Measurements from ENCODE around the gene TNS1. TPM values are rescaled to one million over a fixed set of nuclear protein-coding genes. Genes with fewer than 3 reads are reported as not detected.

The TNS1 gene
- total RNA-seq, 1 experiment from 2014 or later = 6.2 TPM

DNA sequence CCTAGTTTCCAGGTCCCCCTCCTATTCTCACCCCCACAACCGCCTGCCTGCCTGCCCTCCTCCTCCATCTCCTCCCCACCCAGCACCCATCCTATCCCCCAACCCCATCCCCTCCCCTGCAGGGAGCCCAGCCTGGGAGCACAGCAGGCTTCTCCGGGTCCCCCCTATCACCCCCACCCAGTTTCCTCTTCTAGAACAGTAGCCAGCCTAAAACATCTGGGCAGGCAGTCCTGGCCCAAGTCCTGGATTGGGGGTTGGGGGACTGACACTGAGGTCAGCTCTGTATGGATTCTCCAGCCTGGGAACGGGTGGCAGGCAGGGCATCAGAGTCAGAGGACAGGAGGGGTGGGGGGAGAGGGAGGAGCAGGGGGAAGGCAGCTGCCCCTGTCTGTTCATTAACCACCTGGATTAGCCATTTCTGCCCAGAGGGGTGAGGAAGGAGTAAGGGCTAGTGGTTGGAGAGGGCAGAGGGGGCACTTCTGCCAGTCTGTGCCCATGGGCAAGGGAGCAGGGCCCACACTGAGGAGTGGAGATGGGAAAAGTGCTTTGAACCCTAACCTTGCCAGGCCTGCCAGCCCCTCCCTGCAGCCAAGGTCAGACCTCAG, 60.0 kb downstream of the TNS1 start (continued):
- TF ChIP-seq, protein P1, sequence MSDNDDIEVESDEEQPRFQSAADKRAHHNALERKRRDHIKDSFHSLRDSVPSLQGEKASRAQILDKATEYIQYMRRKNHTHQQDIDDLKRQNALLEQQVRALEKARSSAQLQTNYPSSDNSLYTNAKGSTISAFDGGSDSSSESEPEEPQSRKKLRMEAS (IDR thresholded peaks at IDR 0.05) = no peak
- TF ChIP-seq, protein P2, sequence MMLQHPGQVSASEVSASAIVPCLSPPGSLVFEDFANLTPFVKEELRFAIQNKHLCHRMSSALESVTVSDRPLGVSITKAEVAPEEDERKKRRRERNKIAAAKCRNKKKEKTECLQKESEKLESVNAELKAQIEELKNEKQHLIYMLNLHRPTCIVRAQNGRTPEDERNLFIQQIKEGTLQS (IDR thresholded peaks at IDR 0.05) = no peak
- TF ChIP-seq FOSL1 (IDR thresholded peaks at IDR 0.05; ENCODE audit: low read depth) (no peak), EZH2phosphoT487 (IDR thresholded peaks at IDR 0.05; ENCODE audit: borderline replicate concordance) (no peak)

DNA sequence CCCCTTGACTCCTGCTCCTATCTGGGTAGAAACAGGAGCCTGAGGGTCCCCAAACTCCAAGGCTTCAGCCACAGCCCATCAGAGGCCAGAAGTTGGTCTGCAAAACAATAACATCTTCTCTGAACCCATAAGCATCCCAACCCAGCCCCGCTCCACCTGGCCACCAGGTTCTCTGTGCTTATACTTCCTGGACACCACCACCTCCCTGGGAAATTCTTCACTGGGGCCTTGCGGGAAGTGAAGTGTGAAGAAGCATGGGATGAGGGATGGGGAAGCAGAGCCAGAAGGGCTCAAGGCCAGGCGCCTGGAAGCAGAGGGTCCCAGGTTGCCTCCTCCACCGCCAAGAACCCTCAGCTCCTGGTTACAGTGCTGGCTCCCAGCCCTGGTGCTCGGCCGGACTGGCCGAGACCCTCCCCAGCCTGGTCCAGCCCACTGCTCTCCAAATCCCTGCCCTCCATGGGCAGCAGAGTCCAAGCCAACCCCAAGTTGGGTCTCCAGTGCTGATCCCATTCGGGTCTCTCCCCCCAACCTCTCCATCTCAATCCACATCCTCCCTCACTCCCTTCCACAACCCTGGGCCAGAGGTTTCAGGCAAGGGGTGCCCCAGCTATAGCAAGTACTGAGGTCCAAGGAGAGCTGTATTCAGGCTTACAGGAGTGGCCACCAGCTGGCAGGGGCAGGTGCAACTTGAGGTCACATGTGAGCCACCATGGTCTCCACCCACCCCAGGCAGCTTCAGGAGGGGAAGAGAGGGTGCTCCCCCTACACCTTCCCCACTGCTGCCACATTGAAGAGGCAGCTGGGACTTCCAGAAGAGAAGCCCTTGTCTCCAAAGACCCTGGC, 60.7 kb downstream of the TNS1 start:
- Histone ChIP-seq H3K4me3 (replicated peaks in 1 of 2; ENCODE audit: low read depth in 1 of 2, low read length in 2 of 2) (no peak overlapping the region), H3K9ac (ENCODE audit: low read length) (no peak overlapping the region), H3K27ac (ENCODE audit: low read depth, low read length) (no peak overlapping the region), H3K9me2 (ENCODE audit: insufficient read depth) (no peaks in the 10 kb centered on the region), H3K79me2 (ENCODE audit: insufficient read depth, low read length) (no peaks in the 10 kb centered on the region), H3K4me2 (ENCODE audit: low read length) (no peak overlapping the region), H4K20me1 (ENCODE audit: insufficient read depth) (no peaks in the 10 kb centered on the region), H3K4me1 (ENCODE audit: control insufficient read depth in 1 of 2, insufficient read depth in 2 of 2, low read length in 2 of 2) (peaks cover 9 to 10% of the 10 kb centered on the region in 2 experiments; a peak in 3 of 4 replicates), H2AFZ (ENCODE audit: low read depth, low read length, poor library complexity, severe bottlenecking) (no peak overlapping the region), H3K9me3 (ENCODE audit: control insufficient read depth in 1 of 2, insufficient read depth in 1 of 2, low read depth in 1 of 2, low read length in 2 of 2) (no peaks in the 10 kb centered on the region), H3K27me3 (ENCODE audit: insufficient read depth, low read length) (no peaks in the 10 kb centered on the region), H3K36me3 (ENCODE audit: control insufficient read depth in 1 of 2, insufficient read depth in 2 of 2, low read length in 2 of 2) (no peaks in the 10 kb centered on the region)
- RAD21 ChIA-PET (ENCODE audit: low non-redundant PET in 1 of 2, low total read pairs in 2 of 2, uncharacterized antibody in 2 of 2, unreplicated experiment in 2 of 2) = no interaction called here
- DNase-seq (ENCODE audit: low read depth, low spot score) = no peak
- CTCF ChIA-PET = no interaction called here
- no peak for ATAC-seq
- intact Hi-C loops (cut with micrococcal nuclease) = no loop called here
- POLR2A ChIA-PET = no interaction called here
- BruUV-seq (replicated peaks) = no TSS peak
- TF ChIP-seq SRF (IDR thresholded peaks at IDR 0.05; ENCODE audit: low read depth) (no peak), CEBPB (IDR thresholded peaks at IDR 0.05; ENCODE audit: low read depth) (no peak), JUND (IDR thresholded peaks at IDR 0.05) (no peak), POLR2A (IDR thresholded peaks at IDR 0.05; ENCODE audit: borderline replicate concordance, extremely low read depth, insufficient read depth, insufficient read length) (no peak), ZFX (IDR thresholded peaks at IDR 0.05) (no peak), CBX3 (IDR thresholded peaks at IDR 0.05; ENCODE audit: low read depth) (no peak), TCF7L2 (IDR thresholded peaks at IDR 0.05; ENCODE audit: borderline replicate concordance, extremely low read depth, insufficient read depth, insufficient read length) (no peak), RAD21 (IDR thresholded peaks at IDR 0.05; ENCODE audit: low read depth) (no peak), POLR2AphosphoS5 (IDR thresholded peaks at IDR 0.05; ENCODE audit: low read depth, low read length) (no peak), YY1 (IDR thresholded peaks at IDR 0.05; ENCODE audit: extremely low read depth, insufficient replicate concordance, low read depth, low read length) (no peak), EGR1 (IDR thresholded peaks at IDR 0.05; ENCODE audit: low read depth) (no peak), SIN3A (IDR thresholded peaks at IDR 0.05; ENCODE audit: low read depth) (no peak), EZH2phosphoT487 (IDR thresholded peaks at IDR 0.05; ENCODE audit: borderline replicate concordance) (no peak), ZNF274 (IDR thresholded peaks at IDR 0.05; ENCODE audit: low read depth, low read length) (no peak)
- TF ChIP-seq, protein P1 (IDR thresholded peaks at IDR 0.05) = no peak
- TF ChIP-seq, protein P3, sequence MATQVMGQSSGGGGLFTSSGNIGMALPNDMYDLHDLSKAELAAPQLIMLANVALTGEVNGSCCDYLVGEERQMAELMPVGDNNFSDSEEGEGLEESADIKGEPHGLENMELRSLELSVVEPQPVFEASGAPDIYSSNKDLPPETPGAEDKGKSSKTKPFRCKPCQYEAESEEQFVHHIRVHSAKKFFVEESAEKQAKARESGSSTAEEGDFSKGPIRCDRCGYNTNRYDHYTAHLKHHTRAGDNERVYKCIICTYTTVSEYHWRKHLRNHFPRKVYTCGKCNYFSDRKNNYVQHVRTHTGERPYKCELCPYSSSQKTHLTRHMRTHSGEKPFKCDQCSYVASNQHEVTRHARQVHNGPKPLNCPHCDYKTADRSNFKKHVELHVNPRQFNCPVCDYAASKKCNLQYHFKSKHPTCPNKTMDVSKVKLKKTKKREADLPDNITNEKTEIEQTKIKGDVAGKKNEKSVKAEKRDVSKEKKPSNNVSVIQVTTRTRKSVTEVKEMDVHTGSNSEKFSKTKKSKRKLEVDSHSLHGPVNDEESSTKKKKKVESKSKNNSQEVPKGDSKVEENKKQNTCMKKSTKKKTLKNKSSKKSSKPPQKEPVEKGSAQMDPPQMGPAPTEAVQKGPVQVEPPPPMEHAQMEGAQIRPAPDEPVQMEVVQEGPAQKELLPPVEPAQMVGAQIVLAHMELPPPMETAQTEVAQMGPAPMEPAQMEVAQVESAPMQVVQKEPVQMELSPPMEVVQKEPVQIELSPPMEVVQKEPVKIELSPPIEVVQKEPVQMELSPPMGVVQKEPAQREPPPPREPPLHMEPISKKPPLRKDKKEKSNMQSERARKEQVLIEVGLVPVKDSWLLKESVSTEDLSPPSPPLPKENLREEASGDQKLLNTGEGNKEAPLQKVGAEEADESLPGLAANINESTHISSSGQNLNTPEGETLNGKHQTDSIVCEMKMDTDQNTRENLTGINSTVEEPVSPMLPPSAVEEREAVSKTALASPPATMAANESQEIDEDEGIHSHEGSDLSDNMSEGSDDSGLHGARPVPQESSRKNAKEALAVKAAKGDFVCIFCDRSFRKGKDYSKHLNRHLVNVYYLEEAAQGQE (IDR thresholded peaks at IDR 0.05; ENCODE audit: low read depth) = no peak
- TF ChIP-seq, protein P4, sequence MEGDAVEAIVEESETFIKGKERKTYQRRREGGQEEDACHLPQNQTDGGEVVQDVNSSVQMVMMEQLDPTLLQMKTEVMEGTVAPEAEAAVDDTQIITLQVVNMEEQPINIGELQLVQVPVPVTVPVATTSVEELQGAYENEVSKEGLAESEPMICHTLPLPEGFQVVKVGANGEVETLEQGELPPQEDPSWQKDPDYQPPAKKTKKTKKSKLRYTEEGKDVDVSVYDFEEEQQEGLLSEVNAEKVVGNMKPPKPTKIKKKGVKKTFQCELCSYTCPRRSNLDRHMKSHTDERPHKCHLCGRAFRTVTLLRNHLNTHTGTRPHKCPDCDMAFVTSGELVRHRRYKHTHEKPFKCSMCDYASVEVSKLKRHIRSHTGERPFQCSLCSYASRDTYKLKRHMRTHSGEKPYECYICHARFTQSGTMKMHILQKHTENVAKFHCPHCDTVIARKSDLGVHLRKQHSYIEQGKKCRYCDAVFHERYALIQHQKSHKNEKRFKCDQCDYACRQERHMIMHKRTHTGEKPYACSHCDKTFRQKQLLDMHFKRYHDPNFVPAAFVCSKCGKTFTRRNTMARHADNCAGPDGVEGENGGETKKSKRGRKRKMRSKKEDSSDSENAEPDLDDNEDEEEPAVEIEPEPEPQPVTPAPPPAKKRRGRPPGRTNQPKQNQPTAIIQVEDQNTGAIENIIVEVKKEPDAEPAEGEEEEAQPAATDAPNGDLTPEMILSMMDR (IDR thresholded peaks at IDR 0.05 in 2 of 3, conservative IDR thresholded peaks at IDR 0.05 in 1 of 3; ENCODE audit: borderline replicate concordance in 1 of 3, insufficient read depth in 1 of 3, low read depth in 2 of 3, low read length in 2 of 3) = no peak

Measured in HCT116 (cell line).